ENCODE results near the gene CPSF2. TPM values are rescaled to one million over a fixed set of nuclear protein-coding genes. Genes with fewer than 3 reads are reported as not detected.

Gene CPSF2
- total RNA-seq, 1 experiment from 2014 or later, result 116 TPM

GRCh38 chr14:92135269-92135668, 13.5 kb downstream of the CPSF2 start:
- Mint-ChIP-seq H3K4me3 (ENCODE audit: unreplicated experiment) (no peak overlapping the region), H3K27me3 (ENCODE audit: insufficient read depth, unreplicated experiment) (no peaks in the 10 kb centered on the region), H3K4me1 (ENCODE audit: insufficient read depth, unreplicated experiment) (no peaks in the 10 kb centered on the region), H3K36me3 (ENCODE audit: insufficient read depth, unreplicated experiment) (peaks cover 81% of the 10 kb centered on the region), H3K27ac (ENCODE audit: low read depth, unreplicated experiment) (no peak overlapping the region), H3K9me3 (ENCODE audit: unreplicated experiment) (no peaks in the 10 kb centered on the region)
- peak; percentile 38 for DNase-seq (ENCODE audit: unreplicated experiment)
- ChIA-PET POLR2A (interaction anchor here (0.9 to 6.1 kb wide), 4 partner anchors 13 to 375 kb away, joined by 3 to 45 read pairs (median 4); partner anchors contain the start of genes ATXN3, CPSF2 and NDUFB1), CTCF (interaction anchor here (0.6 to 5.8 kb wide), 16 partner anchors 9 to 658 kb away, joined by 3 to 37 read pairs (median 4); no protein-coding TSS in a partner anchor)
- peak; percentile 40 for TF ChIP-seq CTCF (IDR thresholded peaks at IDR 0.05; ENCODE audit: unreplicated experiment)
- BruUV-seq (replicated peaks), result no TSS peak
- intact Hi-C loops (cut with micrococcal nuclease), result loop anchor here (1.0 to 5.0 kb wide), 3 partner anchors 321 to 546 kb away; no protein-coding TSS in a partner anchor

GRCh38 chr14:92143309-92143708, 21.5 kb downstream of the CPSF2 start:
- no peak for DNase-seq (ENCODE audit: unreplicated experiment)
- Mint-ChIP-seq H3K4me3 (ENCODE audit: unreplicated experiment) (no peak overlapping the region), H3K27ac (ENCODE audit: low read depth, unreplicated experiment) (no peak overlapping the region), H3K4me1 (ENCODE audit: insufficient read depth, unreplicated experiment) (no peaks in the 10 kb centered on the region), H3K27me3 (ENCODE audit: insufficient read depth, unreplicated experiment) (no peaks in the 10 kb centered on the region), H3K36me3 (ENCODE audit: insufficient read depth, unreplicated experiment) (peaks cover 88% of the 10 kb centered on the region), H3K9me3 (ENCODE audit: unreplicated experiment) (no peaks in the 10 kb centered on the region)
- no TSS peak for BruUV-seq (replicated peaks)
- ChIA-PET POLR2A (no interaction called here), CTCF (interaction anchor here (2.7 kb wide), 1 partner anchor 8 kb away, joined by 8 read pairs; no protein-coding TSS in a partner anchor)
- no peak for TF ChIP-seq CTCF (IDR thresholded peaks at IDR 0.05; ENCODE audit: unreplicated experiment)
- intact Hi-C loops (cut with micrococcal nuclease), result no loop called here

GRCh38 chr14:92143962-92144361, 22.2 kb downstream of the CPSF2 start:
- BruUV-seq (replicated peaks), result no TSS peak
- H3K27ac Mint-ChIP-seq (ENCODE audit: low read depth, unreplicated experiment), result no peak overlapping the region
- H3K9me3 Mint-ChIP-seq (ENCODE audit: unreplicated experiment), result no peaks in the 10 kb centered on the region
- H3K4me1 Mint-ChIP-seq (ENCODE audit: insufficient read depth, unreplicated experiment), result no peaks in the 10 kb centered on the region
- H3K27me3 Mint-ChIP-seq (ENCODE audit: insufficient read depth, unreplicated experiment), result no peaks in the 10 kb centered on the region
- DNase-seq (ENCODE audit: unreplicated experiment), result no peak
- TF ChIP-seq CTCF (IDR thresholded peaks at IDR 0.05; ENCODE audit: unreplicated experiment), result no peak
- ChIA-PET POLR2A (interaction anchor here (0.7 kb wide), 1 partner anchor 52 kb away, joined by 3 read pairs; no protein-coding TSS in a partner anchor), CTCF (interaction anchor here (2.7 kb wide), 1 partner anchor 9 kb away, joined by 8 read pairs; no protein-coding TSS in a partner anchor)
- intact Hi-C loops (cut with micrococcal nuclease), result no loop called here
- H3K4me3 Mint-ChIP-seq (ENCODE audit: unreplicated experiment), result no peak overlapping the region
- peaks cover 84% of the 10 kb centered on the region for H3K36me3 Mint-ChIP-seq (ENCODE audit: insufficient read depth, unreplicated experiment)

- no peaks in the 10 kb centered on the region for H3K9me3 Mint-ChIP-seq (ENCODE audit: unreplicated experiment)
- H3K4me1 Mint-ChIP-seq (ENCODE audit: insufficient read depth, unreplicated experiment), result no peaks in the 10 kb centered on the region
- no peak for DNase-seq (ENCODE audit: unreplicated experiment)
- no TSS peak for BruUV-seq (replicated peaks)
- no peak overlapping the region for H3K4me3 Mint-ChIP-seq (ENCODE audit: unreplicated experiment)
- TF ChIP-seq CTCF (IDR thresholded peaks at IDR 0.05; ENCODE audit: unreplicated experiment), result no peak
- H3K36me3 Mint-ChIP-seq (ENCODE audit: insufficient read depth, unreplicated experiment), result peaks cover 84% of the 10 kb centered on the region
- H3K27ac Mint-ChIP-seq (ENCODE audit: low read depth, unreplicated experiment), result peak overlapping the region; percentile 3
- intact Hi-C loops (cut with micrococcal nuclease), result no loop called here
- CTCF ChIA-PET, result interaction anchor here (0.5 to 2.7 kb wide), 6 partner anchors 10 to 1511 kb away, joined by 3 to 11 read pairs (median 4); no protein-coding TSS in a partner anchor
- POLR2A ChIA-PET, result interaction anchor here (0.7 kb wide), 1 partner anchor 53 kb away, joined by 3 read pairs; no protein-coding TSS in a partner anchor
- no peaks in the 10 kb centered on the region for H3K27me3 Mint-ChIP-seq (ENCODE audit: insufficient read depth, unreplicated experiment)
Observed at GRCh38 chr14:92144708-92145107, 22.9 kb downstream of the CPSF2 start.

Data from MCF 10A (cell line).